SK-N-MC (cell line): ENCODE data around the gene MYL2.

Source experiments
- EZH2 ChIP-seq: fragments of 200-600 bp; sonication (generic); IDR thresholded peaks from one replicate; pipeline ENCODE4 v1.6.1; 2017; ENCODE audit warnings: antibody characterized with exemption
- FOXP2 ChIP-seq: optimal IDR thresholded peaks from 2 replicates; pipeline ENCODE3; 2011; ENCODE audit warnings: mild to moderate bottlenecking, moderate library complexity; ENCODE audit not compliant: insufficient read depth; ENCODE audit errors: extremely low read length, control extremely low read depth
- POLR2AphosphoS5 ChIP-seq: IDR thresholded peaks from 2 replicates; pipeline ENCODE4 v1.6.1; 2012; ENCODE audit warnings: mild to moderate bottlenecking, low read depth, low read length, borderline replicate concordance

GRCh38 chr12:110917961-110918360 lies 2.4 kb downstream of the MYL2 start:
- TF ChIP-seq POLR2AphosphoS5 (no peak), EZH2 (no peak), FOXP2 (no peak)
